Measurements from ENCODE around the gene ZNF469. TPM values are rescaled to one million over a fixed set of nuclear protein-coding genes. Genes with fewer than 3 reads are reported as not detected.

Gene ZNF469
- total and polyA plus RNA-seq, 4 donors: 0.04 to 0.50 (median 0.36) TPM

- no peaks in the 10 kb centered on the region for H3K4me1 ChIP-seq (ENCODE audit: control insufficient read depth in 4 of 4, insufficient read depth in 4 of 4, low read length in 3 of 4)
- H3K36me3 ChIP-seq (ENCODE audit: control insufficient read depth in 4 of 4, insufficient read depth in 3 of 4, low read depth in 1 of 4, low read length in 3 of 4): no peaks in the 10 kb centered on the region
- no peaks in the 10 kb centered on the region for H3K27me3 ChIP-seq (ENCODE audit: control insufficient read depth in 4 of 4, insufficient read depth in 4 of 4, low read length in 3 of 4)
- H3K9me3 ChIP-seq (ENCODE audit: control insufficient read depth in 4 of 4, low read length in 3 of 4): no peaks in the 10 kb centered on the region
- no peak overlapping the region for H3K27ac ChIP-seq (ENCODE audit: low read depth in 1 of 2, low read length in 2 of 2)
- H3K4me3 ChIP-seq (ENCODE audit: low read depth in 1 of 3, low read length in 3 of 3): no peak overlapping the region
- no peak for TF ChIP-seq FOXA2 (IDR thresholded peaks at IDR 0.05)
- no peak for TF ChIP-seq HNF4G (IDR thresholded peaks at IDR 0.05)
- TF ChIP-seq FOXA1 (IDR thresholded peaks at IDR 0.05): no peak
- TF ChIP-seq JUND (IDR thresholded peaks at IDR 0.05): no peak
- no peak for TF ChIP-seq GABPA (IDR thresholded peaks at IDR 0.05 in 1 of 2, conservative IDR thresholded peaks at IDR 0.05 in 1 of 2)
- no peak for TF ChIP-seq HNF4A (conservative IDR thresholded peaks at IDR 0.05)
- no peak for TF ChIP-seq RAD21 (IDR thresholded peaks at IDR 0.05)
- no peak for TF ChIP-seq EGR1 (IDR thresholded peaks at IDR 0.05; ENCODE audit: low read depth in 2 of 2)
- TF ChIP-seq, protein P1, sequence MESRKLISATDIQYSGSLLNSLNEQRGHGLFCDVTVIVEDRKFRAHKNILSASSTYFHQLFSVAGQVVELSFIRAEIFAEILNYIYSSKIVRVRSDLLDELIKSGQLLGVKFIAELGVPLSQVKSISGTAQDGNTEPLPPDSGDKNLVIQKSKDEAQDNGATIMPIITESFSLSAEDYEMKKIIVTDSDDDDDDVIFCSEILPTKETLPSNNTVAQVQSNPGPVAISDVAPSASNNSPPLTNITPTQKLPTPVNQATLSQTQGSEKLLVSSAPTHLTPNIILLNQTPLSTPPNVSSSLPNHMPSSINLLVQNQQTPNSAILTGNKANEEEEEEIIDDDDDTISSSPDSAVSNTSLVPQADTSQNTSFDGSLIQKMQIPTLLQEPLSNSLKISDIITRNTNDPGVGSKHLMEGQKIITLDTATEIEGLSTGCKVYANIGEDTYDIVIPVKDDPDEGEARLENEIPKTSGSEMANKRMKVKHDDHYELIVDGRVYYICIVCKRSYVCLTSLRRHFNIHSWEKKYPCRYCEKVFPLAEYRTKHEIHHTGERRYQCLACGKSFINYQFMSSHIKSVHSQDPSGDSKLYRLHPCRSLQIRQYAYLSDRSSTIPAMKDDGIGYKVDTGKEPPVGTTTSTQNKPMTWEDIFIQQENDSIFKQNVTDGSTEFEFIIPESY (IDR thresholded peaks at IDR 0.05): no peak
- no peak overlapping the region for H3K9ac ChIP-seq (ENCODE audit: low read depth in 1 of 2, low read length in 2 of 2)
- DNase-seq (ENCODE audit: low spot score): no peak
- WGBS: 87% methylated on average over 5 of the region's 5 CpGs
Measured at GRCh38 chr16:88373927-88374492, 8.7 kb upstream of the ZNF469 start.

GRCh38 chr16:88374736-88375135 is 8.0 kb upstream of the ZNF469 start:
- no peak overlapping the region for H3K9ac ChIP-seq (ENCODE audit: low read depth in 1 of 2, low read length in 2 of 2)
- no peak overlapping the region for H3K27ac ChIP-seq (ENCODE audit: low read depth in 1 of 2, low read length in 2 of 2)
- DNase-seq (ENCODE audit: low spot score): no peak
- TF ChIP-seq HNF4G (IDR thresholded peaks at IDR 0.05): no peak
- H3K27me3 ChIP-seq (ENCODE audit: control insufficient read depth in 4 of 4, insufficient read depth in 4 of 4, low read length in 3 of 4): peaks cover 0 to 2% (median 0%) of the 10 kb centered on the region in 4 donors
- no peak overlapping the region for H3K4me3 ChIP-seq (ENCODE audit: low read depth in 1 of 3, low read length in 3 of 3)
- H3K9me3 ChIP-seq (ENCODE audit: control insufficient read depth in 4 of 4, low read length in 3 of 4): no peaks in the 10 kb centered on the region
- H3K4me1 ChIP-seq (ENCODE audit: control insufficient read depth in 4 of 4, insufficient read depth in 4 of 4, low read length in 3 of 4): no peaks in the 10 kb centered on the region
- no peaks in the 10 kb centered on the region for H3K36me3 ChIP-seq (ENCODE audit: control insufficient read depth in 4 of 4, insufficient read depth in 3 of 4, low read depth in 1 of 4, low read length in 3 of 4)
- WGBS: 88% methylated on average over 22 of the region's 22 CpGs

DNA sequence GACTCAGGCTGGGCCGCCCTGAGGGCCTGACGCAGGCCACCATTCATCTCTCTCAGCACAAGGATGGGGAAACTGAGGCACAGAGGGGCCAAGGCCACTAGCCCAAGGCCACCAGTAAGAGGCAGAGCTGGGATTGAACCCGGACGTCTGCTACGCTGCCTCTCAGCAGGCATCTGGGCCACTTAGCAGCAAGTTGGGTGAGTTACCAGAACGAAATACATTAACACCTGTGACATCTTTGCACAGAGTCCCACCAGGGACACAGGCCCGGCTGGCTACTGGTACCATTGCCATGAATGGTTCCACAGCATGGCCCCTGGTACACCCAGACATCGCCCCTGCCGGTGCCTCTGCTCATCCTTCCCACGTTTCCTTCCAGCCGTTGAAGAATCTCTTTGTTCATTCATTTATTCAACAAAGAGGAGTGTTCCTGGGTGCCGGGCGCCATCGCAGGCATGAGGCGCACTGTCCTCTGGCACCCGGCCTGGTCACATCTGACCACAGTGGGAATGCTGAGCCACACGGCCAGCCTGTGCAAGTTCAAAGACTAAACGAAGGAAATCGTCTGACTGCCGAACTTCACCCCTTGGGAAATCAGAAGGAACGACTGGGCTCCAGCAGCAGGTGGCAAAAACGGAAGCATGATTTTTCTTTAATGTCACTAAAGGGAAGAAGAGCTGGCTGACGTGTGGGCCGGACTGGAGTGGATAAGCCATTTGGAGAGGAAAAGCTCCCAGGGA is 7.4 kb upstream of the ZNF469 start:
- no peak for DNase-seq (ENCODE audit: low spot score)
- Histone ChIP-seq H3K27ac (ENCODE audit: low read depth in 1 of 2, low read length in 2 of 2) (no peak overlapping the region), H3K27me3 (ENCODE audit: control insufficient read depth in 4 of 4, insufficient read depth in 4 of 4, low read length in 3 of 4) (peaks cover 0 to 2% (median 0%) of the 10 kb centered on the region in 4 donors), H3K4me1 (ENCODE audit: control insufficient read depth in 4 of 4, insufficient read depth in 4 of 4, low read length in 3 of 4) (no peaks in the 10 kb centered on the region), H3K9ac (ENCODE audit: low read depth in 1 of 2, low read length in 2 of 2) (no peak overlapping the region), H3K36me3 (ENCODE audit: control insufficient read depth in 4 of 4, insufficient read depth in 3 of 4, low read depth in 1 of 4, low read length in 3 of 4) (no peaks in the 10 kb centered on the region), H3K4me3 (ENCODE audit: low read depth in 1 of 3, low read length in 3 of 3) (no peak overlapping the region), H3K9me3 (ENCODE audit: control insufficient read depth in 4 of 4, low read length in 3 of 4) (no peaks in the 10 kb centered on the region)
- WGBS: 80% methylated on average over 24 of the region's 24 CpGs
- TF ChIP-seq NR2F2 (IDR thresholded peaks at IDR 0.05) (no peak), HNF4A (conservative IDR thresholded peaks at IDR 0.05) (no peak), GABPA (IDR thresholded peaks at IDR 0.05 in 1 of 2, conservative IDR thresholded peaks at IDR 0.05 in 1 of 2) (no peak), TAF1 (conservative IDR thresholded peaks at IDR 0.05) (no peak), RAD21 (IDR thresholded peaks at IDR 0.05) (no peak), HNF4G (IDR thresholded peaks at IDR 0.05) (no peak), EGR1 (IDR thresholded peaks at IDR 0.05; ENCODE audit: low read depth in 2 of 2) (no peak), FOXA1 (IDR thresholded peaks at IDR 0.05) (no peak), JUND (IDR thresholded peaks at IDR 0.05) (no peak), FOXA2 (IDR thresholded peaks at IDR 0.05) (no peak), RXRA (IDR thresholded peaks at IDR 0.05) (no peak), SP1 (IDR thresholded peaks at IDR 0.05) (no peak), YY1 (IDR thresholded peaks at IDR 0.05) (no peak)
- TF ChIP-seq, protein P1 (IDR thresholded peaks at IDR 0.05): no peak
- TF ChIP-seq, protein P2, sequence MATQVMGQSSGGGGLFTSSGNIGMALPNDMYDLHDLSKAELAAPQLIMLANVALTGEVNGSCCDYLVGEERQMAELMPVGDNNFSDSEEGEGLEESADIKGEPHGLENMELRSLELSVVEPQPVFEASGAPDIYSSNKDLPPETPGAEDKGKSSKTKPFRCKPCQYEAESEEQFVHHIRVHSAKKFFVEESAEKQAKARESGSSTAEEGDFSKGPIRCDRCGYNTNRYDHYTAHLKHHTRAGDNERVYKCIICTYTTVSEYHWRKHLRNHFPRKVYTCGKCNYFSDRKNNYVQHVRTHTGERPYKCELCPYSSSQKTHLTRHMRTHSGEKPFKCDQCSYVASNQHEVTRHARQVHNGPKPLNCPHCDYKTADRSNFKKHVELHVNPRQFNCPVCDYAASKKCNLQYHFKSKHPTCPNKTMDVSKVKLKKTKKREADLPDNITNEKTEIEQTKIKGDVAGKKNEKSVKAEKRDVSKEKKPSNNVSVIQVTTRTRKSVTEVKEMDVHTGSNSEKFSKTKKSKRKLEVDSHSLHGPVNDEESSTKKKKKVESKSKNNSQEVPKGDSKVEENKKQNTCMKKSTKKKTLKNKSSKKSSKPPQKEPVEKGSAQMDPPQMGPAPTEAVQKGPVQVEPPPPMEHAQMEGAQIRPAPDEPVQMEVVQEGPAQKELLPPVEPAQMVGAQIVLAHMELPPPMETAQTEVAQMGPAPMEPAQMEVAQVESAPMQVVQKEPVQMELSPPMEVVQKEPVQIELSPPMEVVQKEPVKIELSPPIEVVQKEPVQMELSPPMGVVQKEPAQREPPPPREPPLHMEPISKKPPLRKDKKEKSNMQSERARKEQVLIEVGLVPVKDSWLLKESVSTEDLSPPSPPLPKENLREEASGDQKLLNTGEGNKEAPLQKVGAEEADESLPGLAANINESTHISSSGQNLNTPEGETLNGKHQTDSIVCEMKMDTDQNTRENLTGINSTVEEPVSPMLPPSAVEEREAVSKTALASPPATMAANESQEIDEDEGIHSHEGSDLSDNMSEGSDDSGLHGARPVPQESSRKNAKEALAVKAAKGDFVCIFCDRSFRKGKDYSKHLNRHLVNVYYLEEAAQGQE (IDR thresholded peaks at IDR 0.05): no peak
- TF ChIP-seq, protein P3, sequence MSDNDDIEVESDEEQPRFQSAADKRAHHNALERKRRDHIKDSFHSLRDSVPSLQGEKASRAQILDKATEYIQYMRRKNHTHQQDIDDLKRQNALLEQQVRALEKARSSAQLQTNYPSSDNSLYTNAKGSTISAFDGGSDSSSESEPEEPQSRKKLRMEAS (IDR thresholded peaks at IDR 0.05): no peak
